ENCODE results near the gene IL17RB. TPM values are rescaled to one million over a fixed set of nuclear protein-coding genes. Genes with fewer than 3 reads are reported as not detected.
A peak's percentile ranks its signal among the peaks of the same experiment; 100 is the strongest.

The IL17RB gene
- total RNA-seq, 1 donor from 2014 or later, result 12.4 TPM

GRCh38 chr3:53823026-53823955 is 23.1 kb upstream of the IL17RB start:
- ATAC-seq (no peak), DNase-seq (peak; percentile 62)

GRCh38 chr3:53823956-53824657 is 22.3 kb upstream of the IL17RB start:
- Histone ChIP-seq H3K27me3 (no peaks in the 10 kb centered on the region), H3K27ac (no peak overlapping the region), H3K36me3 (no peaks in the 10 kb centered on the region), H3K9me3 (no peaks in the 10 kb centered on the region), H3K4me3 (no peak overlapping the region), H3K4me1 (no peaks in the 10 kb centered on the region)
- TF ChIP-seq CTCF (IDR thresholded peaks at IDR 0.05), result no peak
- intact Hi-C loops (cut with DNase I), result no loop called here
- ATAC-seq (no peak), DNase-seq (no peak)

More at GRCh38 chr3:53823026-53823955, 23.1 kb upstream of the IL17RB start:
- no peaks in the 10 kb centered on the region for H3K9me3 ChIP-seq
- peaks cover 8% of the 10 kb centered on the region for H3K36me3 ChIP-seq
- H3K27ac ChIP-seq, result no peak overlapping the region
- intact Hi-C loops (cut with DNase I), result no loop called here
- H3K4me1 ChIP-seq, result no peaks in the 10 kb centered on the region
- TF ChIP-seq CTCF (IDR thresholded peaks at IDR 0.05), result no peak
- no peaks in the 10 kb centered on the region for H3K27me3 ChIP-seq
- no peak overlapping the region for H3K4me3 ChIP-seq

- ATAC-seq, result no peak
- DNase-seq, result no peak
- Histone ChIP-seq H3K27me3 (no peaks in the 10 kb centered on the region), H3K27ac (no peak overlapping the region), H3K36me3 (no peaks in the 10 kb centered on the region), H3K9me3 (no peaks in the 10 kb centered on the region), H3K4me3 (no peak overlapping the region), H3K4me1 (no peaks in the 10 kb centered on the region)
- TF ChIP-seq CTCF (IDR thresholded peaks at IDR 0.05), result no peak
- intact Hi-C loops (cut with DNase I), result no loop called here
These were observed 21.6 kb upstream of the IL17RB start for GRCh38 chr3:53824795-53825194.

- Histone ChIP-seq H3K4me1 (no peaks in the 10 kb centered on the region), H3K27ac (no peak overlapping the region), H3K36me3 (no peaks in the 10 kb centered on the region), H3K4me3 (no peak overlapping the region), H3K27me3 (no peaks in the 10 kb centered on the region), H3K9me3 (no peaks in the 10 kb centered on the region)
- TF ChIP-seq CTCF (IDR thresholded peaks at IDR 0.05), result no peak
- ATAC-seq (no peak), DNase-seq (no peak)
- intact Hi-C loops (cut with DNase I), result no loop called here
These were observed 20.3 kb upstream of the IL17RB start for GRCh38 chr3:53826048-53826447.

GRCh38 chr3:53828581-53828980 is 17.8 kb upstream of the IL17RB start:
- Histone ChIP-seq H3K27me3 (no peaks in the 10 kb centered on the region), H3K36me3 (no peaks in the 10 kb centered on the region), H3K9me3 (no peaks in the 10 kb centered on the region), H3K4me3 (no peak overlapping the region), H3K4me1 (no peaks in the 10 kb centered on the region), H3K27ac (no peak overlapping the region)
- DNase-seq (no peak), ATAC-seq (peak; percentile 46)
- intact Hi-C loops (cut with DNase I), result no loop called here
- TF ChIP-seq CTCF (IDR thresholded peaks at IDR 0.05), result no peak
